ENCODE data around the gene NUMBL. TPM values are rescaled to one million over a fixed set of nuclear protein-coding genes. Genes with fewer than 3 reads are reported as not detected.

NUMBL gene
- total RNA-seq, 6 experiments from 2014 or later, result 6.1 to 19.6 (median 10.5) TPM

GRCh38 chr19:40686882-40687524 lies 3.4 kb downstream of the NUMBL start:
- Histone ChIP-seq H3K36me3 (peaks cover 0 to 4% (median 0%) of the 10 kb centered on the region in 4 donors), H3K4me1 (peaks cover 0 to 5% (median 0%) of the 10 kb centered on the region in 4 donors), H3K27ac (no peak overlapping the region), H3K9me3 (no peaks in the 10 kb centered on the region), H3K27me3 (no peaks in the 10 kb centered on the region), H3K4me3 (no peak overlapping the region)
- intact Hi-C loops (cut with DNase I), result no loop called here
- no peak for TF ChIP-seq POLR2A (IDR thresholded peaks at IDR 0.05)
- no peak for TF ChIP-seq CTCF (IDR thresholded peaks at IDR 0.05)
- DNase-seq, result no peak
- no peak for ATAC-seq
- WGBS (ENCODE audit: insufficient coverage, low coverage, low lambda C conversion rate, missing lambda C conversion rate), result 95% methylated on average over 7 of the region's 14 CpGs

- H3K27ac ChIP-seq, result no peak overlapping the region
- H3K4me1 ChIP-seq, result no peaks in the 10 kb centered on the region
- intact Hi-C loops (cut with DNase I), result no loop called here
- H3K36me3 ChIP-seq, result peaks cover 0 to 15% (median 0%) of the 10 kb centered on the region in 4 donors
- H3K4me3 ChIP-seq, result no peak overlapping the region
- H3K9me3 ChIP-seq, result no peaks in the 10 kb centered on the region
- H3K27me3 ChIP-seq, result no peaks in the 10 kb centered on the region
- 66% methylated on average over 5 of the region's 6 CpGs for WGBS (ENCODE audit: insufficient coverage, low coverage, low lambda C conversion rate, missing lambda C conversion rate)
- DNase-seq (no peak), ATAC-seq (no peak)
- TF ChIP-seq CTCF (IDR thresholded peaks at IDR 0.05) (no peak), POLR2A (IDR thresholded peaks at IDR 0.05) (no peak)
These were observed 4.9 kb downstream of the NUMBL start for GRCh38 chr19:40685563-40685962.

- no peak for DNase-seq
These were observed 5.4 kb downstream of the NUMBL start for GRCh38 chr19:40685016-40685526.

GRCh38 chr19:40684280-40684679 lies 6.2 kb downstream of the NUMBL start:
- Histone ChIP-seq H3K27ac (no peak overlapping the region), H3K4me3 (no peak overlapping the region), H3K27me3 (no peaks in the 10 kb centered on the region), H3K4me1 (no peaks in the 10 kb centered on the region), H3K9me3 (no peaks in the 10 kb centered on the region), H3K36me3 (peaks cover 0 to 28% (median 0%) of the 10 kb centered on the region in 4 donors)
- TF ChIP-seq CTCF (IDR thresholded peaks at IDR 0.05) (no peak), POLR2A (IDR thresholded peaks at IDR 0.05) (no peak)
- WGBS (ENCODE audit: insufficient coverage, low coverage, low lambda C conversion rate, missing lambda C conversion rate), result 83% methylated on average over 8 of the region's 32 CpGs
- DNase-seq, result no peak
- no peak for ATAC-seq
- intact Hi-C loops (cut with DNase I), result no loop called here

More at GRCh38 chr19:40685016-40685526, 5.4 kb downstream of the NUMBL start:
- no peaks in the 10 kb centered on the region for H3K9me3 ChIP-seq
- no peaks in the 10 kb centered on the region for H3K27me3 ChIP-seq
- intact Hi-C loops (cut with DNase I), result no loop called here
- no peak overlapping the region for H3K4me3 ChIP-seq
- no peak overlapping the region for H3K27ac ChIP-seq
- H3K4me1 ChIP-seq, result no peaks in the 10 kb centered on the region
- peaks cover 0 to 20% (median 0%) of the 10 kb centered on the region in 4 donors for H3K36me3 ChIP-seq
- TF ChIP-seq POLR2A (IDR thresholded peaks at IDR 0.05) (no peak), CTCF (IDR thresholded peaks at IDR 0.05) (no peak)
- 100% methylated on average over 1 of the region's 3 CpGs for WGBS (ENCODE audit: insufficient coverage, low coverage, low lambda C conversion rate, missing lambda C conversion rate)
- no peak for ATAC-seq

All from right lobe of liver (tissue), 6 donors.